CD4-positive, alpha-beta T cell treated with Interleukin-21 for 1 hour (primary cell): ENCODE data around the gene TRIM66.

Experiments
- DNase-seq: peaks from one replicate; pipeline ENCODE4 v3.0.0-alpha.2; 2020

The TRIM66 gene

DNA sequence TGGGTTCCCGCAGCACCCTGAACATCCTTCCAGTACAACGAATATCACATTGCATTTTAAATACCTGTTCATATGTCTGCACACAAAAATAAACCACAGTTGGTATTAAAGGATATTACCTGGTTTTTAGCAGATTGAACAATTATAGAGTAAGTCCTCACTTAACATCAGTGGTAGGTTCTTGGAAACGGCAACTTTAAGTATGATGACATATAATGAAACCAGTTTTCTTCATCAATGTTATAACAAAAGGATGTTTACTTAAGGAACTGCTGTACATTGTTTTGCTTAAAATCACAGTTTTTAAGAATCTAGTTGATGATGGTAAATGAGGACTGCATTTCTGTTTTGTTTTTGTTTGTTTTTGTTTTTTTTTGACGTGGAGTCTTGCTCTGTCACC is 28.0 kb downstream of the TRIM66 start:
- DNase-seq: no peak

DNA sequence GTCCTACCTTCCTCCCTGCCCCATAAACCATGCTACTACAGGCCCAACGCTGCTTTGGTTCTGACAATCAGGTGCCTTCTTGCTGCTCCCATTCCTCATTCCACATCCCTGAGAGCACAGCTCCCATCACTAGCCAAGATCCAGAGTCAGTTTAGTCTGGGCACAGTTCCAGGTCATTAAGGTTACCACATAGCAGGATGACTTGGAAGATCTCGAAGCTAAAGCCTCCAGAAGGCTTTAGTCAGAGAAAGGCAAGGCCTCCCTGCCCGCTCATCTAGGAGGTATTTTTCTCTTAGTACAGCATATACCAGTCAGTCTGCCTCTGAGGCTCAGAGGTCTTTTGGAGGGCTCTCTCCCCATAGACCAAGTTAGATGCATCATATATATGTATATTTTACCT is 30.3 kb downstream of the TRIM66 start:
- DNase-seq: no peak

DNA sequence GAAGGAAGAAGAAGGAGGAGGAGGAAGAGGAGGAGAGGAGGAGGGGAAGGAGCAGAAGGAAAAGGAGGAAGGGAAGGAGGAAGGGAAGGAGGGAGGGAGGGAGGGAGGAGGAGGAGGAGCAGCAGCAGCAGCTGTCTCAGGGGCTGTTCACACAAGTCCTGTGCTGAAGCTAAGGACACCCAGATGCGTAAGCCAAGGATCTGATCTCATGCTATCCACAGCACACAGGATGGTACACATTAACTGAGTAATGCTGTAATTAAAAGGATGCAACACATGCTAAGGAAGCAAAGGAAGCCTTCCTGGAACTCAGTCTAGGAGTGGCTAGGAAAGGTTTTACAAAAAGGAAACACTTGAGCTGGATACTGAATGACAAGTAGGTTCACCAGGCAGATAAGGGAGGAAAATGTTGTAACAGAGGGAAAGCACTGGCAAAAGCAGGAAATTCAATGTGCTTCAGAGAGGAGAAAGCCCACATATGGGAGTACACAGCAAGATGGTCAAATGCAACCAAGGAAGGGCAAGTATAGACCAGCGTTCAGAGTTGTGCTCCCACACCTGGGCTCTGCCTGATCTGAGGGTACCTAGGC is 32.0 kb downstream of the TRIM66 start:
- DNase-seq: no peak

GRCh38 chr11:8649361-8649760 is 33.1 kb downstream of the TRIM66 start:
- no peak for DNase-seq

DNA sequence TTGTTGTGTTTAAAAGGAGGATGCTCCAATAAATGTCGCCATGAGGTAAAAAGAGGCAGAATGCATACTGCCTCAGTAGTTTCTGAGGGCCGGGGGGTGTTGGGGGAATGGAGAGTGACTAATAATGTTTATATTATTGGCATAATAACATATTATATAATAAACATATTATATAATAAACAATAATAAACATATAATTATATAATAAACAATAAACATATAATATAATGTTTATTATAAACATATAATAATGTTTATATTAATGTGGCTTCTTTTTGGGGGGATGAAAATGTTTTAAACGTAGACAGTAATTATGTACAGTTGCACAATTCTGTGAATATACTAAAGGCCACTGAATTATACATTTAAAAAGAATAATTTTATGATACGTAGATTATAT is 35.6 kb downstream of the TRIM66 start:
- DNase-seq: no peak

- DNase-seq: no peak
These were observed 40.1 kb downstream of the TRIM66 start for GRCh38 chr11:8642196-8642841.

- no peak for DNase-seq
These were observed 41.1 kb downstream of the TRIM66 start for GRCh38 chr11:8641332-8641731.

- no peak for DNase-seq
These were observed 42.1 kb downstream of the TRIM66 start for GRCh38 chr11:8640267-8640906.

DNA sequence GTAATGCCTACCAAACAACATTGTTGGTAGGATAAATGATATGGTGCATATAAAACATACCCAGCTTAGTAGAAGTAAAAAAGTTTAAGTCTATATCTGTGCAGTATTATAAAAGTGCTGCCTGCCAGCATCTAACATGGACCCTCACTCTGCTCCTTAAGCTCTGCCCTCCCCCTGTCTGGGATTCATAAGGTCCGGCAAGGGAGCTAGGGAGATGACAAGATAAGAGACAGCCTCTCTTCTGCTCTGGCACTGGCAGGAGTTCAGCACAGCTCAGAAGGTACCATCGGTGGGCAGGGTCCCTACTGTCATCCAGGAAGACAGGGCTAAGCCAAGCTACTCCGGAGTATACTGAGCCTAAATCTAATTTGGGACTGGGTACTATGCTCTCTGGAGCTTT is 42.8 kb downstream of the TRIM66 start:
- DNase-seq: no peak

DNA sequence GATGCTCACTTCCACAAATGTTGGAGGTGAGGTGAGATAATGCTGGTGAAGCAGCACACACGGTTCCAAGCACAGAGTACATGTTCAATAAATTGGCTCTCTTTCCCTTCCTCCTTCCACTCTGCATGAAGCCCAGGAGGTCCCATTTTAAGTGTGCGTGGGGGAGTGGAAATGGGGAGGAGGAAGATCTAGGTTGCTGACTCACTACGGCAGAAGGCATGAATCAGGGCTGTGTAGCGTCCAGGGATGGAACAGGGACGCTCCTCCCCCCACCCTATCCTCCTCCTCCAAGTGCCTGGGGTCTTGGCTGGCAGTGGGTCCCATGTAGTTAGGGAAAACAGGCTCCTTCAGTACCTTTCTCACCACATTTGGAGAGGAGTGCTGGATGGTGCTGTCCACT is 44.2 kb downstream of the TRIM66 start:
- DNase-seq: no peak

GRCh38 chr11:8636127-8636526 is 46.3 kb downstream of the TRIM66 start:
- no peak for DNase-seq

DNA sequence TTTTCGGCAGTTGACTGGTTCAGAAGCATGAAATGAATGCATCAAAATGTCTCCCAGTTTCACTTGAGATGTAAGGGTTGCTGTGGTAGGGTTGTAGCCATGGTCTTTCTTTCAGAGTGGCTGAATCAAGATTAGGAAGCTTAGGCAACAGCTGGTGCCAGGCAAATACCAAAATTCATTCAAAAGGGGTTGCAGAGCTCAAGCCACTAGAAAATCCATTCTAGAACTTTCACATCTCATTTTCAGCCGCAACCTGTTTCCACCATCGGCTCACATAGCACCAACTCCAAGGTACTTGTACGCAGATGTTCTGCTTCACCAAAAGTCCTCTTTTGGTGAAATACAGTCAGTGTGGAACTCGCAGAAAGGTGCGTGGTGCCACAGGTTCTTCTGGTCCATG is 48.0 kb downstream of the TRIM66 start:
- no peak for DNase-seq

- DNase-seq: no peak
These were observed 50.9 kb downstream of the TRIM66 start for GRCh38 chr11:8631395-8632118.

DNA sequence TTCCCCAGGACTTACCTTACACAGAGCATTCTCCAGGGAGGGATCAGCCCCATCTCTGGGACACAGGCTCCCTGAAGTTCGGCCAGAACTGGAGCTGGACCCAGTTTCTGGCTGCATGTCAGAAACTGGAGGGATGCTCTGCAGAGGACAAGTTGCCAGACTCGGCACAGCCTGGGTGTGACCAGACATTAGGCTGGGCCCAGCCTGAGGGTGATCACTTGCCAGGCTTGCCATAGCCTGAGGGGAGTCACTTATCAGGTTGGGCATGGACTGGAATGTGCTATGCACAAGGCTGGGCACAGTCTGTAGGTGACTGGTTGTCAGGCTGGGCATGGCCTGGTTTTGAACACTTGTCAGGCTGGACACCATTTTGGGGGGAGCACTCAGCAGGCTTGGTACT is 57.8 kb downstream of the TRIM66 start:
- no peak for DNase-seq

GRCh38 chr11:8621147-8621546 is 61.3 kb downstream of the TRIM66 start:
- no peak for DNase-seq

DNA sequence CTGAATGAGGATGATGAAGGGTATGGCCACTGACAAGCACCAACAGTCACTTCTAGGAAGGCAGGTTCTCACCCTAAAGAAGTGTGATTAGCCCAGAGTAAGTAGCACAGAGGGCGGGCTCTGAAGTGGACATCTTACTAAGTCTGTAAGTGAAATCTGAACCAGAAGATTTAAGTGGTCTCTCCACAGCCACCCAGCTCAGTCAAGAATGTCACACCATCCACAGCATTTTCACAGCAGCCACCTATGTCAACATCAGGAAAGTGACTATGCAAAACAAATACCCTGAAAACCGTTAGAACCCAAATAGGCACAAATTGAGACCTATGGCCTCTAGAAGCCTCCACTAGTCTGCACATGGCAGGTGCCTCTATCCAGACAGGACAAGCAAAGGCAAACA is 65.4 kb downstream of the TRIM66 start:
- no peak for DNase-seq

- no peak for DNase-seq
These were observed 67.0 kb downstream of the TRIM66 start for GRCh38 chr11:8615291-8616032.

DNA sequence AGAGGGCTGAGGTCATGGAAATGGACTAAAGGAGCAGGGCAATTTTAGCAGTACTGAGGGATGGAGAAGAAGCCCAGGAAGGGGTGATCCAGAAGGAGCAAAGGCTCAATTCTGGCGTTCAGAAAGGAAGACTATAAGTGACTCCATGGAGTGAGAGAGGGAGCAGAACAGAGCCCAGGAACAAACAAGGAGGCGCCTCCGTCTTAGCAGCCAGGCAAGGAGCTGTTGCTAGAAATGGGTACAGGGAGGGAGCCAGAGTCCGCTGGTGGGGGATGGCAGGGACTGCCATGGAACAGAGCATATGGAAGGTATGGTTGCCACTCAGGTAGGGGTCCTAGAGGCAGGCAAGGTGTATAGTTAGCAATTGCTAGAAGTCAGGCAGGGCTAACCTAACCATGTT is 68.0 kb downstream of the TRIM66 start:
- DNase-seq: no peak

GRCh38 chr11:8613036-8613435 is 69.4 kb downstream of the TRIM66 start:
- DNase-seq: no peak

DNA sequence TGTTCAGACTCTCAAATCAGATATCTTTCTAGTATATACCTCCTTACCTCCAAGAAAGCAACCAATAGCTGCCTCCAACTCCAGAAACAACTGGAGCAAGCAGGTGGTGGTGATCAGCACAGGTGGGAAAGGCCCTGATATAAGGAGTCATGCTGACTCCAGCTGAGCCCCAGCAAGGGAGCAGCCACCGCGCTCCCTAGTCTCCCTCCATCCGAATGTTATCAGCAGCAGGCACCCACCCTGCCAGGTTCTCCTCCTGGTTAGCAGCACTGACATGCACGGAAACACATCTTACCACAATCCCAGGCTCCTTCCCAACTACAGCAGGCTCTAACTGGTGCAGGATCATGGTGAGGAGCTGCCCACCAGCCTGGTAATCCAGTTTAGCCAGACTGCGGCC is 69.9 kb downstream of the TRIM66 start:
- DNase-seq: no peak

- DNase-seq: peak; percentile 34
These were observed 71.8 kb downstream of the TRIM66 start for GRCh38 chr11:8610532-8611116.

DNA sequence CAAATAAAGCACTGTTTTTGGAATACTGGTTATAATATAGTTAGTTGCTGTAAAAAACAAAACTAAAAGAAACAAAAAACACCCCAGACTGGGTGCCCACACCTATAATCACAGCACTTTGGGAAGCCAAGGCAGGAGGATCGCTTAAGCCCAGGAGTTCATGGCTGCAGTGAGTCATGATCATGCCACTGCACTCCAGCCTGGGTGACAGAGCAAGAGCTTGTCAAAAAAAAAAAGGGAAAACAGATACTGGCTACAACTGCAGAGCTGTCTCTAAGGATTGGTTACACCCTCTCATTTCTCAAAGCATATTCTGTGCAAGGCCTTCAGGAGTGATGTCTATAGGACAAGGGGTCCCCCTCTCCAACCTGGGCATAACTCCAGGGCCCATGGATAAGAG is 73.8 kb downstream of the TRIM66 start:
- no peak for DNase-seq
